Heart left ventricle (tissue), 16 donors: Measurements from ENCODE around the gene NOSTRIN. TPM values are rescaled to one million over a fixed set of nuclear protein-coding genes. Genes with fewer than 3 reads are reported as not detected.

ENCODE experiments used
- ATAC-seq, 4 donors: fragments of 200-7000 bp; cut with Tn5 transposase; one replicate each; pipeline ENCODE4 v1.9.1; 2020 to 2022; ENCODE audit warnings: moderate library complexity in 4 of 4, mild to moderate bottlenecking in 3 of 4, moderate number of reproducible peaks in 1 of 4
- DNase-seq, 5 donors: peaks; one replicate each; pipeline ENCODE4 v3.0.0-alpha.2; 2020
- H3K27ac ChIP-seq, 12 donors: fragments of 200-600 bp; sonication (generic) in 4 of 12; one replicate each; pipeline versions ENCODE4 v1.5.0 to v1.8.0; 2016 to 2022; ENCODE audit warnings: mild to moderate bottlenecking in 2 of 12
- H3K27me3 ChIP-seq, 9 donors: fragments of 200-600 bp; sonication (generic) in 2 of 9; one replicate each; pipeline versions ENCODE4 v1.5.1 to v1.8.0; 2016 to 2022; ENCODE audit warnings: mild to moderate bottlenecking in 3 of 9
- H3K36me3 ChIP-seq, 9 donors: fragments of 200-600 bp; sonication (generic) in 2 of 9; one replicate each; pipeline versions ENCODE4 v1.5.0 to v1.8.0; 2018 to 2022; ENCODE audit warnings: mild to moderate bottlenecking in 2 of 9
- H3K4me1 ChIP-seq, 12 donors: fragments of 200-600 bp; sonication (generic) in 4 of 12; one replicate each; pipeline versions ENCODE4 v1.5.0 to v1.8.0; 2016 to 2022; ENCODE audit warnings: mild to moderate bottlenecking in 3 of 12
- H3K4me3 ChIP-seq, 12 donors: fragments of 200-600 bp; sonication (generic) in 4 of 12; one replicate each; pipeline versions ENCODE4 v1.5.0 to v1.8.0; 2017 to 2022; ENCODE audit warnings: mild to moderate bottlenecking in 9 of 12, moderate library complexity in 4 of 12
- H3K9me3 ChIP-seq, 12 donors: fragments of 200-600 bp; sonication (generic) in 4 of 12; one replicate each; pipeline versions ENCODE4 v1.5.0 to v1.8.0; 2016 to 2022; ENCODE audit warnings: mild to moderate bottlenecking in 1 of 12
- POLR2A ChIP-seq, 2 donors: fragments of 450-650 bp; IDR thresholded peaks; one replicate each; pipeline ENCODE4 v1.6.1; 2017; ENCODE audit warnings: antibody characterized with exemption in 2 of 2, mild to moderate bottlenecking in 2 of 2, moderate library complexity in 2 of 2
- whole genome bisulfite sequencing, 4 donors: extraction: QIAGEN DNeasy Blood & Tissue Kit in 2 of 4; methylation state at CpG; one replicate each; pipeline versions ENCODE4 v1.1.5 to v1.1.7; 2013 to 2018; 5-methylcytosine and 5-hydroxymethylcytosine counted together
- intact Hi-C, 10 donors: fragments of 100-400 bp; cut with DNase I; formaldehyde crosslinking; loops; one replicate each; pipeline versions ENCODE4 v1.11.1 to v1.14.2; 2022
- polyA plus RNA-seq, 2 donors: library from polyadenylated mRNA; stranded (reverse); fragments of 200-250 nt; gene quantifications; one replicate each; pipeline ENCODE4 v1.2.3, GENCODE V29; 2013
- total RNA-seq, 9 donors: library from RNA; depleted of rRNA in 2 of 9; stranded (reverse); fragments of >200 nt in 2 of 9; fragmentation: NEBNext Ultra II Directional in 3 of 9; extraction: Animal tissue kit (Norgen Biotek cat#: 25700) in 3 of 9; gene quantifications; one replicate each; pipeline versions ENCODE4 v1.1.0 to v1.2.4, GENCODE V29; 2016 to 2023
- TF ChIP-seq, protein P1 (sequence below), 12 donors: fragments of 200-600 bp; sonication (generic) in 4 of 12; IDR thresholded peaks; one replicate each; pipeline versions ENCODE4 v1.5.0 to v1.8.0; 2018 to 2022; ENCODE audit warnings: antibody characterized with exemption in 12 of 12, mild to moderate bottlenecking in 5 of 12
- donor health status: ischemic (EF 13 %, LVEDD 7.1; RV severe dilation, severe dysfunction).
- donor health status: healthy with polysubstance abuse.
- donor health status: DM: no; HTN: yes; CAD: no.
- donor health status: DM: no; HTN: no; CAD: no.
- donor health status: ischemic (EF 25% LVEDD 6.9; RV normal size, moderate dysfunction).
- donor health status: ischemic (EF 25% LVEDD 5.7; RV mildly dilated, moderate dysfunction).
- donor health status: healthy.
- donor health status: DM: yes; HTN: yes; CAD: no.
- donor health status: ischemic (EF 35%, LVEDD 5.7; RV mildly dilated, moderate dysfunction).
- donor health status: nonischemic (EF 11% LVEDD 7.7; RV severe dilation, severe dysfunction).
- donor health status: DM: yes; HTN: yes; CAD: no.
- donor health status: PGD.
- donor health status: ischemic (EF 29% LVEDD 5.4; RV normal size, mild dysfunction).
- donor health status: nonischemic (EF 23%, LVEDD 6.1; RV moderate dilation, normal function).

Gene NOSTRIN
- total and polyA plus RNA-seq, 11 donors: 8.2 to 19.1 (median 10.1) TPM

DNA sequence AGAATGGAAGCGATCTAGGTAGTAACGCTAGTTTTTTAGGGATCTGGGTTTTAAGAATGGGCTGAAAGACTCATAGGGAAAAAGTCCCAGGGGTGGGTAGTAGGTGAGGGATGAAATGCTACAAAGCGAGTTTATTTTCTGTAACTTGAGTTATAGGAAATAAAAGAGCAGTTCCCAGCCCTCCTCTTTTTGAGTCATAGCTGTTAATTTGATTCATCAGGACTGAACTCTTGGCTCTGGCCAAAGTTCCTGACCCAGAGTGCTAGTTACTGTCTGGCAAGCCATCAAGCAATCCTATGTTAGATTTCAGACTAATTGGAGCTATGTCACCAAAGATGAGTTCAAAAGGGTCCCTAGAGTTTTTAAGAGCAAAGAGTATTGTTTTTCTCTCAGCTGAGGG, 17.4 kb upstream of the NOSTRIN start:
- Histone ChIP-seq H3K4me3 (no peak overlapping the region), H3K4me1 (peaks cover 0 to 10% (median 0%) of the 10 kb centered on the region in 12 donors), H3K36me3 (no peaks in the 10 kb centered on the region), H3K27ac (no peak overlapping the region), H3K9me3 (no peaks in the 10 kb centered on the region), H3K27me3 (no peaks in the 10 kb centered on the region)
- no peak for TF ChIP-seq POLR2A (IDR thresholded peaks at IDR 0.05)
- TF ChIP-seq, protein P1, sequence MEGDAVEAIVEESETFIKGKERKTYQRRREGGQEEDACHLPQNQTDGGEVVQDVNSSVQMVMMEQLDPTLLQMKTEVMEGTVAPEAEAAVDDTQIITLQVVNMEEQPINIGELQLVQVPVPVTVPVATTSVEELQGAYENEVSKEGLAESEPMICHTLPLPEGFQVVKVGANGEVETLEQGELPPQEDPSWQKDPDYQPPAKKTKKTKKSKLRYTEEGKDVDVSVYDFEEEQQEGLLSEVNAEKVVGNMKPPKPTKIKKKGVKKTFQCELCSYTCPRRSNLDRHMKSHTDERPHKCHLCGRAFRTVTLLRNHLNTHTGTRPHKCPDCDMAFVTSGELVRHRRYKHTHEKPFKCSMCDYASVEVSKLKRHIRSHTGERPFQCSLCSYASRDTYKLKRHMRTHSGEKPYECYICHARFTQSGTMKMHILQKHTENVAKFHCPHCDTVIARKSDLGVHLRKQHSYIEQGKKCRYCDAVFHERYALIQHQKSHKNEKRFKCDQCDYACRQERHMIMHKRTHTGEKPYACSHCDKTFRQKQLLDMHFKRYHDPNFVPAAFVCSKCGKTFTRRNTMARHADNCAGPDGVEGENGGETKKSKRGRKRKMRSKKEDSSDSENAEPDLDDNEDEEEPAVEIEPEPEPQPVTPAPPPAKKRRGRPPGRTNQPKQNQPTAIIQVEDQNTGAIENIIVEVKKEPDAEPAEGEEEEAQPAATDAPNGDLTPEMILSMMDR (IDR thresholded peaks at IDR 0.05): no peak
- DNase-seq: no peak
- 89 to 96% (median 94%) methylated on average over 3 of the region's 3 CpGs for WGBS, 4 donors
- intact Hi-C loops: no loop called here
- no peak for ATAC-seq

DNA sequence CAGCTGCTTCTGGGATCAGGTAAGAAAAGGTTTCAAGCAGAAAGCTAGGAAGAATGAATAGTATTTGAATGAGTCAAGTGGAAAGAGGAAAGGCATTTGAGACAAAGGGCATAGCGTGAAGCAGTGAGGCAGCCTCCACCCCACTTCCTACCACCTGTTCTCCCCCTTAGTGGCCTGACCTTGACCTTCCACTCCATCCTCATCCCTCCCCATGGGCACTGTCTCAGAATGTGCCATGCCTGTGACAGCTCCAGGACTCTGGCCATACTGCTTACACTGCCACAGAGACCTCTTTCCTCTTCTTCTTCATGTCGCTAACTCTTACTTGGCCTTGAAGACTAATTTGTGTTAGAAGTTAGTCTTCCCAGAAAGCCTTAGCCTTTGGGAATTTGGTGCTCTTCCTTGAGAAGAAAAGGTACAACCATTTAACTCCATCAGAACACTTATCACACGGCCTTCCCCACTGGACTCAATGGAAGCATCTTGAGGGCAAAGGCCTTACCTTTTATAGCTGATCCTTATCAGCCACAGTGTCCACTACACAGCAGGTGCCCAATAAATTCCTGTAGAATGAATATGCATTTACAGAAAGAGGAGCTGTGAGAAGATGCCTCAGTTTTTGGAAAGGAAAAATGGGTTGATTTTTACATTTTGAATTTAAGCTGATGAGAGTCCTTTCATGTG, 15.2 kb upstream of the NOSTRIN start:
- no peaks in the 10 kb centered on the region for H3K4me1 ChIP-seq
- ATAC-seq (no peak), DNase-seq (no peak)
- 93 to 95% (median 95%) methylated on average over 3 of the region's 3 CpGs for WGBS, 4 donors
- intact Hi-C loops: no loop called here
- no peaks in the 10 kb centered on the region for H3K27me3 ChIP-seq
- TF ChIP-seq POLR2A (IDR thresholded peaks at IDR 0.05): no peak
- TF ChIP-seq, protein P1 (IDR thresholded peaks at IDR 0.05): no peak
- no peaks in the 10 kb centered on the region for H3K36me3 ChIP-seq
- H3K27ac ChIP-seq: no peak overlapping the region
- H3K9me3 ChIP-seq: no peaks in the 10 kb centered on the region
- no peak overlapping the region for H3K4me3 ChIP-seq

DNA sequence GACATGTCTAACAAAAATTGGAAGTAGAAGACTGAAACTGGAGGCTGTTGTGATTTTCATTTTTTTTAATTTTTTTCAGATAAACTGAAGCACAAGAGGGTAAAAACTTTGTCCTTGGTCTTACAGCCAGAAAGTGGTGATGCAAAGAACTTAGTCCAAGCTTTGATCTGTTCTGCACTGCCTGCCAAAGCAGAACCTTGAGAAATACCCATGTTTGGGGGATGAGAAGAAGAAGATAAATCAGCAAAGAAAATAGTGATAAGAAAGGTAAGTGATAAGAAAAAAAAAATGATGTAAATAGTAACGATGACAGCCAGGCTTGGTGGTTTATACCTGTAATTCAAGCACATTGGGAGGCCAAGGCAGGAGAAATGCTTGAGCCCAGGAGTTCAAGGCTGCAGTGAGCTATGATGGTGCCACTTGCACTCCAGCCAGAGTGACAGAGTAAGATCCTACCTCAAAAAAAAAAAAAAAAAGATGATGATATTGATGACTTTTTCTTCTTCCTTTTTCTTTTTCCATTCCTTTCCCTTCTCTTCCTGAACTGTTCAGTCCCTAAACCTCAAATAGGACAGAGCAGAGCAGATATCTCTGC, 14.6 kb upstream of the NOSTRIN start:
- Histone ChIP-seq H3K4me1 (no peaks in the 10 kb centered on the region), H3K36me3 (no peaks in the 10 kb centered on the region), H3K4me3 (no peak overlapping the region), H3K27ac (no peak overlapping the region), H3K9me3 (no peaks in the 10 kb centered on the region), H3K27me3 (no peaks in the 10 kb centered on the region)
- TF ChIP-seq, protein P1 (IDR thresholded peaks at IDR 0.05): no peak
- no peak for TF ChIP-seq POLR2A (IDR thresholded peaks at IDR 0.05)
- intact Hi-C loops: no loop called here
- ATAC-seq (no peak), DNase-seq (no peak)
- WGBS, 4 donors: 93% methylated on average over 1 of the region's 1 CpG

DNA sequence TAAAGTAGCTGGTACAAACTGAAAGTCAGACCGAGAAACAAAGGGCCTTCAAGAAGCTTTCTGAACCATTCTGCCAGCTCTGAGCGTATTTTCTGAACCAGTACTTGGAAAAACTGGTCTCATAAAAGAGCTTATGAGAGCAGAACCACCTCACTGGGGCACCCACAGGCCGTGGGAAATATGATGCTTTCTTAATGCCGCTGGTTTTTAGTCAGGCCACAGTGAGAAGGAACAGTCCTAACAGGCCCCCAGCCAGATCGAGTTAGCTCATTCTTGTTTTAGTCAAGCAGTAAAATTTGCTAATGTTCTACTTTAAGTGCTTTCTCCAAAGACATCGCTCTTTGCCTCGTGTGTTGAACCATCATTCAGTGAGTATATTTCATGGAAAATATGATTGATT, 12.7 kb upstream of the NOSTRIN start:
- 63 to 77% (median 67%) methylated on average over 7 of the region's 7 CpGs for WGBS, 4 donors
- no peak for ATAC-seq
- no peak for DNase-seq
- TF ChIP-seq POLR2A (IDR thresholded peaks at IDR 0.05): no peak
- TF ChIP-seq, protein P1 (IDR thresholded peaks at IDR 0.05): no peak
- Histone ChIP-seq H3K36me3 (no peaks in the 10 kb centered on the region), H3K27me3 (no peaks in the 10 kb centered on the region), H3K4me3 (no peak overlapping the region), H3K27ac (peak overlapping the region in 1 of 12 donors; percentile 10), H3K4me1 (no peaks in the 10 kb centered on the region), H3K9me3 (no peaks in the 10 kb centered on the region)
- intact Hi-C loops: no loop called here
